ENCODE data around the gene ZFP90. TPM values are rescaled to one million over a fixed set of nuclear protein-coding genes. Genes with fewer than 3 reads are reported as not detected.
A peak's percentile ranks its signal among the peaks of the same experiment; 100 is the strongest.
"Not testable (repeated sequence)": the region's sequence is repeated elsewhere in the genome, so short reads cannot be mapped to it uniquely, and the experiment has no call there.

ZFP90 gene
- total RNA-seq, 1 donor from 2014 or later: 6.1 TPM

GRCh38 chr16:68514511-68514910 lies 24.6 kb upstream of the ZFP90 start:
- ATAC-seq: no peak
- no peak for DNase-seq (ENCODE audit: low spot score)

GRCh38 chr16:68517606-68518166 lies 21.4 kb upstream of the ZFP90 start:
- no peak for DNase-seq (ENCODE audit: low spot score)
- no peak for ATAC-seq

- DNase-seq (ENCODE audit: low spot score) (no peak), ATAC-seq (no peak)
Observed at GRCh38 chr16:68519225-68519745, 19.8 kb upstream of the ZFP90 start.

GRCh38 chr16:68520649-68521086 lies 18.4 kb upstream of the ZFP90 start:
- ATAC-seq: peak; percentile 99
- DNase-seq (ENCODE audit: low spot score): peak; percentile 80

DNA sequence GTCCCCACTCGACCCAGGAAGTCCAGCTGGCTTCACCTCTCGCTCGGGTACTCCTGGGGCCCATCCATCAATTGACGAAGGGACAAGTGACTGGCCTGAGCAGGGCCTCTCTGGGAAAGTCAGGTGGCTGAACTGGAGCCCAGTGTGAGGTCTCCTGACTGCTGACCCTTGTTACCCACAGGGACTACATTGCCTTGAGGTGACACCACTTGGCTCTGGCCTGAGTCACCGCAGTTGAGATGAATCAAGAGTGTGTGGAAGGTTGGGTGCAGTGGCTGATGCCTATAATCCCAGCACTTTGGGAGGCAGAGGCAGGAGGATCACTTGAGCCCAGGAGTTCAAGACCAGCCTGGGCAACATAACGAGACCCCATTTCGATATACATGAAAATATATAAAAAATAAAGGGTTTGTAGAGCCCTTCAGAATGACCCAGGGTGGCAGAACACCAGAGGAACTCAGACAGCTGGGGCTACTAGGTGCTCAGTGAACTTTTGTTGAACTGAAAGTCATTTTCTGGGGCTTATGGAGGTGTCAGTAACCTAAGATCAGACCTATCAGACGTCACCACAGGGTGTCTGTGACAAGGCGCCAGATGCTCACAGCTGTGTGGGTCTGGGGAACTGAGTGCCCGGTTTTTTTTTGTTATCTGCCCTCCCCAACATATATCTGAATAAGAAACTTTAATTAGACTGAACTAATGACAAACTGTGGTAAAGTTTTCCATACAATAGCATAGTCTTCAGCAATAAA lies 14.8 kb upstream of the ZFP90 start:
- no peak for DNase-seq (ENCODE audit: low spot score)
- no peak for ATAC-seq

DNA sequence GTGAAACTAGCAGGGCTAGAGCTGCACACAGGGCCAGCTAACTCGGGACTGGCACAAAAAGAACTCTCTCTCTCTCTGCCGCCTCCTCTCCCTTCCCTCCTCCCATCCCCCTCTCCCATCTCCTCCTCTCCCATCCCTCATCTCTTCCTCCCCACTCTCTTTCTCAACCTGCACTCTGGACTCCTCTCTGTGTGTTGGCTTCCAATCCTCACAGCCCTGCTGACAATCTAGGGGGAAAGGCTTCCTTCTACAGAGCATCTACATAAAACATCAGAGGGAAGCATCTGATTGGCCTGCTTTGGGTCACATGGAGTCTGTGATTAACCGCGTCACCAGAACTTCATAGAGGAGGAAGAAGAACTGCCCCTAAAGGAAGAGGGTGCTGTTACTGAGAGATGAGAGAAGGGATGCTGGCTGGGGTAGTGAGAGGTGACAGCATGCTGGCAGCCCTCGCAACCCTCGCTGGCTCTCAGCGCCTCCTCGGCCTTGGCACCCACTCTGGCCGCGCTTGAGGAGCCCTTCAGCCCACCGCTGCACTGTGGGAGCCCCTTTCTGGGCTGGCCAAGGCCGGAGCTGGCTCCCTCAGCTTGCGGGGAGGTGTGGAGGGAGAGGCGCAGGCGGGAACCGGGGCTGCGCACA lies 12.8 kb upstream of the ZFP90 start:
- DNase-seq (ENCODE audit: low spot score) (no peak), ATAC-seq (peak; percentile 39)

- ATAC-seq: no peak
- DNase-seq (ENCODE audit: low spot score): no peak
Observed at GRCh38 chr16:68526782-68527145, 12.3 kb upstream of the ZFP90 start.

DNA sequence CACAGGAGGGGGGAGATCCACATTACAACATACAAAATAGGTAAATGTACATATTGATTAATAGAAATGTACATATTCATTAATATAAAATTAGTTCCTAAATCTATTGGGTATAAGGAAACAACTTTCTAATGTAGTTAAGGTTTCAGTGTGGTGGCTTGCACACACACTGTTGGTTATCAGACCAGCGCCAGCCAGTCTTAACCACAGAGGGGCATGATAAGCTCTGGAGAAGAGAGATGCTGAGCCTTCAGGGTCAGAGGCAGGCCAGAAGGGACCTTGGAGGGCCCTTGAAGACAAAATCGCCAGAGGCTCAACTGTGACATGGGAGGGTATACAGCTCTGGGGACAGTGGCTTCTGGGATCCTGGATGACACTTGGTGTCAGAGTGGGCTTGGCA lies 10.9 kb upstream of the ZFP90 start:
- ATAC-seq: no peak
- no peak for DNase-seq (ENCODE audit: low spot score)

- ATAC-seq (peak; percentile 92), DNase-seq (ENCODE audit: low spot score) (peak; percentile 91)
Observed at GRCh38 chr16:68528686-68529379, 10.3 kb upstream of the ZFP90 start.

DNA sequence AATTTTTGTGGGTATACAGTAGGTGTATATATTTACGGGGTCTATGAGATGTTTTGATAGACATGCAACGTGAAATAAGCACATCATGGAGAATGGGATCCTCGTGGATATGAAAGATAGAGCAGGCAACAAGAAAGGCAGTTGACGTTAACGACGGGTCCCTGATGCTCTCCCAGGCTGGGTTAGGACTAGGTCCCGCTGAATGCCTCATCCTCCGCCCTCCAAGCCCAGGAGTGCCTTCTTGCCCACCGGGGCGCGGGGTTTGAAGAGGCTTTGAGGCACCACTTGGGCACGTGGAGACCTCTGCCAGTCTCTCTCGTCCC lies 9.5 kb upstream of the ZFP90 start:
- DNase-seq (ENCODE audit: low spot score) (no peak), ATAC-seq (peak; percentile 6)

DNA sequence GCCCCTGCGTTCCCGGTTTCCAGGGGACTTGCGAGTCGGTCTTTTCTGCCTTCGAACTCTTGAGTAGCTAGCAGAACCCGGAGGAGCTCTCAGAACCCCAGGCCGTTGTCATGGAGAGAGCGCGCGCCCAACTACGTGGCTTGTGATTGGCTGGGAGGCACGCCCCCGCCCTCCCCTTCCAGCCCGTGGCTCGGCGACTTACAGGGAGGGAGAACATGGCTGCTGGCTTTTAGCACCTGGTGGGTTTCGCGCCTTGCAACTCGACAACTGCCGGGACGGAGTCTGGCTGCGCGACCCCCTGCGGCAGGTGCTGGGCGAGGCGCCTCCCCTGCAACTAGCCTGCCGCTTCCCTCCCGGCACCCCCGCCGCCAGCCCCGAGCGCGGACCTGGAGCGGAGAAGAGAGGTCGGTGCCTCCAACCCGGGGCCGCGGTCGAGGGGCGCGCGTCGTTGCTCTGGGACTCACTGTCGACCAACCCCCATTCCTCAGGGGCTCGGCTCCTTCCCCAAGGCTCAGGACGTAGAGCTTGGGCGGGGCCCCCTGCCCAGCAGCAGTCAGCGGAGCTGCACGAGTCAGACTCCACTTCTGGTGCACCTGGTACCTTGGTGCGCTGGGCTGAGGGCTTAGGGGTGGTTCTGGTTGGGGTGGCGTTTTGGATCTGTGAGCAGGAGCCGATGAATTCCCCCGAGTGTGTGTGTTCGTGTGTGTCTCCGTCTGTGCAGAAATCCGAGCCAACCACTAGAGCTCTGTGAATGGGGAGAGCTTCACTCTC lies 9.0 kb upstream of the ZFP90 start:
- ATAC-seq (peak; percentile 93), DNase-seq (ENCODE audit: low spot score) (peak; percentile 88)

- DNase-seq (ENCODE audit: low spot score): no peak
- no peak for ATAC-seq
Observed at GRCh38 chr16:68533937-68534336, 5.2 kb upstream of the ZFP90 start.

GRCh38 chr16:68535331-68535730 lies 3.8 kb upstream of the ZFP90 start:
- no peak for ATAC-seq
- DNase-seq (ENCODE audit: low spot score): no peak

DNA sequence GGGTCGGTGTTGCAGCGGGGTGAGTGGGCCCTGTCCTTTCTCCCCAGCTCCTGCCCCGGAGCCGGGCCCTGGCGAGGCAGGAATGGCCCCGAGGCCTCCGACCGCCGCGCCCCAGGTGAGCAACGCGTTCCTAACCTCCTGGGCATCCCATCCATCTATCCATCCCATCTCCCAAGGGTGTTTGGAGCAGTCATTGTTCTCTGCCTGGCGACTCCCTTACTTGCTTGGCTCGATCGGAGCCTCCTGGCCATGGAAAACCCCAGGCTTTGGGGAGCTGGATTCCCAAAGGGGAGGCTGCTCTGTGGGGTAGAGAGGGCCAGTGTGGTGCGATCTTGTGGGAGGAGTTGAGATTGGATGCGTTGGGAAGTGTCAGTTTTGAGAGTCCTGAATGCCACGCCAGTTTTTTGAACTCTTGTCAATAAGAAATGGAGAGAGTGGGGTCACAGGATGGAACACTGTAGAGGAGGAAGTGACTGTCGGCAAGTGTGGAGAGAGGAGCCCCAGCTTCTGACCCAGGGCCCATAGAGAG lies 684 bp downstream of the ZFP90 start:
- ATAC-seq (peak; percentile 44), DNase-seq (ENCODE audit: low spot score) (no peak)

GRCh38 chr16:68548947-68549346 lies 9.9 kb downstream of the ZFP90 start:
- DNase-seq (ENCODE audit: low spot score): no peak
- ATAC-seq: no peak

- ATAC-seq: no peak
- no peak for DNase-seq (ENCODE audit: low spot score)
Observed at GRCh38 chr16:68553186-68553585, 14.1 kb downstream of the ZFP90 start.

DNA sequence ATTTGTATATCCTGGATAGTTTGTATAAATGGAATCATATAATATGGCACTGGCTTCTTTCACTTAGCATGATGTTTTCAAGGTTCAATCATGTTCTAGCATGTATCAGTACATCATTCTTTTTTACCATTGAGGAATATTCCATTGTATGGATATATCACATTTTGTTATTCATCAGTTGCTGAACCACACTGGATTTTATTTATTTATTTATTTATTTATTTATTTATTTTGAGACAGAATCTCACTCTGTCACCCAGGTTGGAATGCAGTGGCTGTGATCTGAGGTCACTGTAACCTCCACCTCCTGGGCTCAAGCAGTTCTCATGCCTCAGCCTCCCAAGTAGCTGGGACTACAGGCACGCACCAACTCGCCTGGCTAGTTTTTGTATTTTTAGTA lies 21.2 kb downstream of the ZFP90 start:
- not testable (repeated sequence) for DNase-seq (ENCODE audit: low spot score)

GRCh38 chr16:68563631-68564381 lies 24.7 kb downstream of the ZFP90 start:
- ATAC-seq (no peak), DNase-seq (ENCODE audit: low spot score) (no peak)

More for the DNA sequence above, 21.2 kb downstream of the ZFP90 start:
- not testable (repeated sequence) for ATAC-seq

DNA sequence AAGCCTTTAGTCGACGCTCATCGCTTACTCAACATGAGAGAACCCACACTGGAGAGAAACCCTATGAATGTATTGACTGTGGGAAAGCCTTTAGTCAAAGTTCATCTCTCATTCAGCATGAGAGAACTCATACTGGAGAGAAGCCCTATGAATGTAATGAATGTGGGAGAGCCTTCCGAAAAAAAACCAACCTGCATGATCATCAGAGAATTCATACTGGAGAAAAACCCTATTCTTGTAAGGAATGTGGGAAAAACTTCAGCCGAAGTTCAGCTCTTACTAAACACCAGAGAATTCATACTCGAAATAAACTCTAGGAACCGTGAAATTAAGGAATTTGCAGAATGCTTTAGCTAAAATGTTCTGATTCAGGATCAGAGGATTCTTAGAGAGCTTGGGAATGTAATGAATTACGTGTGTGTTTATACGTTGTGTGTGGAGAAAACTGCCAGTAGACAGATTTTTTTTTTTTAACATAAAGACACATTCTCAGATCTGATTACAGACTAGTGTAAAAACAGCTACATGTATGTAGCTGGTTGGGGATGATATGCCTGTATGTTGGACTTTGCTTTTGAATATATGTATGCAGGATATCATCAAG lies 25.4 kb downstream of the ZFP90 start:
- ATAC-seq: no peak

More for the DNA sequence above, 25.4 kb downstream of the ZFP90 start:
- no peak for DNase-seq (ENCODE audit: low spot score)
